ENCODE data around the gene CDC45.

Gene CDC45

DNA sequence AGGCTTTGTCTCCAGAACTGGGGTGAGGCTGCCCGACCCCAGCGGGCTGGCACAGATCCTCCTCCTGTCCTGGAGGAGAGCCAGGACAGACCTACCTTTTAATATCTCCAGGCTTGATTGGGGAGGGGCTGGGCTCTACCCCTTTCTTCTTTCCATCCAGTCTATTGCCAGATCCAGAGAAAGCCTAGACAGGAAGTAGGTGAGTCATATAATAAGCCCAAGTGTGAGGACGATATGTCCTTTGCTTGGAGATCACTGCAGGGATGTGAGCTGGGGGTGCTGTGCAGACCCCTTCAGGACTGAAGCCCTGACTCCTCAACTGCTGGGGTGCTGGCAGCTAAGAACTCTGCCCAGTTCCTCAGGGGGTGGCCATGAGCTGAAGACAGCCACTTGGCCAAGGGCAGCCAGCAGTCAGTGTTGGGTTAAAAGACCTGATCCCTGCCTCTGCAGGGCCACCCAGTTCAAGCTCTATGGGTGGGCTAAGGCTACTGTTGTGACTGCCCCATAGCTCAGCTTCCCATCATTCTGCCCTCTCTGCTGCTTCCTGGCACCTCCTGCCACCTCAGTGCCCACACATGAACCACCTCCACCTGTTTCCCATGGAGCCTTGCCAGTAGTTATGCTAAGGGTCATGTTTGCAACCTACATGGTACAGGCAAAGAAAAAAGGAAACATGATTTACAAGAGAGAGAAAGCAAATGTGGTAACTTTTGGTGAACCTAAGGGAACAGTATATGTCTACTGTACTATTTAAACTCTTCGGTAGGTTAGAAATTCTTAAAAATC is 23.9 kb upstream of the CDC45 start:
- H3K4me1 Mint-ChIP-seq = no peaks in the 10 kb centered on the region
- DNase-seq = no peak
- H3K27me3 Mint-ChIP-seq = no peaks in the 10 kb centered on the region
- no peak overlapping the region for H3K27ac Mint-ChIP-seq
- no peaks in the 10 kb centered on the region for H3K9me3 Mint-ChIP-seq
- no peak overlapping the region for H3K4me3 Mint-ChIP-seq
- CTCF ChIA-PET = no interaction called here
- peaks cover 54% of the 10 kb centered on the region for H3K36me3 Mint-ChIP-seq

DNA sequence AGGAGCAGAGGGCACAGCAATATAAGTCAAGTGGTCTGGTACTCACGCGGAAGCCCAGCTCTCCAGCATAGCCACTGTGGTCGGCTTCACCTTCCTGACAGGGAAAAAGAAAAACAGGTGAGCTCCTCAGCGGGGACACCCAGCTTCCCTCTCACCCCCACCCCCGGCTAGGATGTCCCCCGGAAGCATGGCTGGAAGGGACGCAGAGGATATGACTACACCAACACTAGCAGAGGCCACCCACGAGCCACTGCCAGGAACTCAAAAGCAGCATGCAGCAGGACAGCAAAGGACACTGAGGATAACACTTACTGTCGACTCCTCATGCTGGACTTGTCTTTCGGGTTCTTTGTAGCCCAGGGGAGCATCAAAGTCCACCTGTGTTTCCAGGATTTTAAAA is 23.2 kb upstream of the CDC45 start:
- Mint-ChIP-seq H3K4me1 (no peaks in the 10 kb centered on the region), H3K27ac (no peak overlapping the region)

DNA sequence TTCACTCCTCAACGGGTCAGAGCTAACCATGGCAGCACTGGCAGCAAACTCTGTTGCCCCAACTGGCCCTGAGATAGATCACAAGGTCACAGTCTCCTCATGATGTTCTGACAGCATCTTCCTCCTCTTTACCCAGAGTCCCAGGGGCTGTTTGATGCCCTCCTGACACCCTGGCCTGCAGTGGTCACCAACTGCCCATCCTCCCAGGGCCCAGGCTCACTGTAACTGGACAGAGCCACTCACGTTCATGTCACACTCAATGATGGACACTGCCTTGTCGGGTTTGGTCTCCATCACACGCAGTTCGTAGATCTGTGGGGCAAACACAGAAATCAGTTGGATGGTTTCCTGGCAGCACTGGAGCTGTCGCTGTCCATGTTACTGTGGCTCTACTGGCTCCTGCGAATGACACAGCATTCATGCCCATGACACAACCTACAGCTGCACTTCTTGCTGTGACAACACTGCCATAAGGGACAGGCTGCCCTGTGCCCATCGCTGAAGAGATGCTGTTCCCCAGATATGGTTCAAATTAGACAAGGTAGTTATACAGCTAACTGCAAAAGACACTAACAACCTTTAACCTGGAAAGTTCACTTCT is 21.8 kb upstream of the CDC45 start:
- Mint-ChIP-seq H3K4me3 (no peak overlapping the region), H3K27ac (no peak overlapping the region), H3K9me3 (no peaks in the 10 kb centered on the region), H3K4me1 (no peaks in the 10 kb centered on the region), H3K27me3 (no peaks in the 10 kb centered on the region), H3K36me3 (peaks cover 47% of the 10 kb centered on the region)
- no peak for DNase-seq
- CTCF ChIA-PET = no interaction called here

More for the DNA sequence above, 23.2 kb upstream of the CDC45 start:
- Mint-ChIP-seq H3K27me3 (no peaks in the 10 kb centered on the region), H3K4me3 (no peak overlapping the region), H3K9me3 (no peaks in the 10 kb centered on the region), H3K36me3 (peaks cover 55% of the 10 kb centered on the region)
- CTCF ChIA-PET = no interaction called here
- no peak for DNase-seq

DNA sequence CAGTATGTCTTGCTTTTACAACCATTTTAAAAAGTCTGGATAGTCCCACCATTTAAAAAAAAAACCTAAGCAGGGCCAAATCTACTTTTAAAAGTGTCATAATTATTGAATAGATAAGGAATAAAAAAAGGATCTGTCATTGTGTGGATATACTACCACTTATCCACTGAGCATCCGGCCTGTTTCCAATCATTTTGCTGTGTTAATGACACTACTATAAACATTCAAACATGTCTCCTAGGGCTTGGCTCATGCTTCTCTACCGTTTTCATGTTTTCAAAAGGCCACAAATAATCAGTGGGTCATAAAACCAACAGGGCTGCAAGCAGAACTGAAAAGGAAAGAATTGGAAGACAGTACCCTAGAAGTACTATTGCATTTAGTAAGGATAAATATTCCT is 19.7 kb upstream of the CDC45 start:
- Mint-ChIP-seq H3K4me1 (peaks cover 8% of the 10 kb centered on the region), H3K27ac (no peak overlapping the region), H3K9me3 (no peaks in the 10 kb centered on the region), H3K4me3 (no peak overlapping the region), H3K27me3 (no peaks in the 10 kb centered on the region), H3K36me3 (peaks cover 36% of the 10 kb centered on the region)
- CTCF ChIA-PET = no interaction called here
- DNase-seq = no peak

DNA sequence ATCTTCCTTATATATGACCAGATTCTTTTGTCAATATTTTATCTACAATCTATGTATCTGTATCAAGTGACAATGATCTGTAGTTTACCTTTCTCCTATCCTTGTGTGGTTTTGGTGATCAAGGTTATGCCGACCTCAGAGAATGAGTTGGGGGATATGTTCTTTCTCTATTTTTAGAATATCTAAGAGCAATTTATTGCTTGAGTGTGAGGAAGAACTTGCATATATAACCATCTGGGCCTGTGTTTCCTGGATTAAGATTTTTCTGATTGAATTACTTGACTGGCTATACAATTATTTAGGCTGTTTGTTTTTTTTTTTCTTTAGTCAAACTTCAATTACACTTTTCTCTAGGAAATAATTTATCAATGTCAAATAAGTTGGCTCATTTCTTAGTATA is 18.2 kb upstream of the CDC45 start:
- no peak for DNase-seq
- Mint-ChIP-seq H3K4me1 (peaks cover 14% of the 10 kb centered on the region), H3K27me3 (no peaks in the 10 kb centered on the region), H3K36me3 (peaks cover 32% of the 10 kb centered on the region), H3K27ac (no peak overlapping the region), H3K4me3 (no peak overlapping the region), H3K9me3 (no peaks in the 10 kb centered on the region)
- CTCF ChIA-PET = no interaction called here

DNA sequence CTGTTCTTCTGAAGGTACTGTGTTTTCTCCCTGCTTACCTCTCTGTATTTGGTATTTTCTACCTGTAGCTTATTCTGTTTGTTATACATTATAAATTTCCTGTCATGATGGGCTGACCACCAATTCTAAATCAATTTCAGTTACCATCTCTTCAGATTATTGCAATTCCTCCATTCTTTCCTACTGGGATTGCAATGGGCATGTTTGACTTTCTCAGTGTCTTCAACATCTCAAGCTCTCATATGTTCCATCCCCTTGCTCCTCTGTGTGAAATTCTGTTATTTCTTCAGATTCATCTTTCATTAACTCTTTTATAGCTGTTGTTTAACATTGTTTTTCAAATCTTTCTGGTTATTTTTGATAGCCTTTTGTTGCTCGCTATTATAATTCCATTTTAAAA is 16.7 kb upstream of the CDC45 start:
- Mint-ChIP-seq H3K4me3 (no peak overlapping the region), H3K27me3 (no peaks in the 10 kb centered on the region), H3K36me3 (peaks cover 39% of the 10 kb centered on the region), H3K9me3 (no peaks in the 10 kb centered on the region), H3K4me1 (peaks cover 14% of the 10 kb centered on the region), H3K27ac (no peak overlapping the region)
- DNase-seq = no peak
- CTCF ChIA-PET = interaction anchor here (0.9 kb wide), 1 partner anchor 14 kb away, joined by 4 read pairs; no protein-coding TSS in a partner anchor

DNA sequence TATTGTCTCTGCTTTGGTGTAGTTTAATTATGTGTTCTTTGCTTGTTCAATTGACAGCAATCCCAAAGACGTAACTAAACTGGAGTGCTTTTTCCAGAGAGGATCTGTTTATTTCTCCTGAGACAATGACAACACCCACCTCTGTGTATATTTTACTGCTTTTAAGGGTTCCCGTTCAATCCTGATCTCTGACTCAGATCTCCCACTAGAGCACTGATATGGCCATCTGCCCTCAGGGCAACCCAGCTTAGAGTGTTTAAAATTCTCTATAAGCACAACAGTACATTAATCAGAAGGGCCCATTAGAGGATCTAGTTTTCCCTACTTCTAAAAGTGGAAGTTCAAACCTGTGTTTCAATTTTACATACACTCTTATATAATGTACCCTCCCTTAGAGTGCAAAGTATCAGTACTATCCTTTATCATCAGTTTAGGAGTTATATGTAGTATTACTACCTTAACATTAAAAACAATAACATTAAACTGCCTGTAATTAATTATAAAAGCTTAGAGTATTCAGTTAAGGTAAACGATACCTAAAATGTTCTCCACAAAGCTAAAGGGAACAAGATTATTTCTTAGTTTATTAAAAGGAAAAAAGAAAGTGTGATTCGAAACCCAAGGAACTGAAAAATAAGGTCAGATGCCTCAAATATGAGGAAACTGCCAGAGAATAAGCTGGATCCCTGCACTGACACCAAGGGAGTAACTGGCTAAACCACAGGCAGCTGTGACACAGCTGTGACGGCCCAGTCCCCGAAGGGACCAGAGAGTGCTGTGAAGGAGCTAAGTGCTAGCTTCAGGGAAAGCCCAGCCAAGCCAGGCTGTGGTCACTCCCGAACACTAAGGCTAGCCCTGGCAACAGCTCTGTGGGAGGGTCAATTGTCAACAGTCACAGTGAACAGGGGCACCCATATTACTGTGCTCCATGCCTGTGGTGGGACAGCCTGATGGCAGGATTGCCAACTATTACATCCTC is 15.9 kb upstream of the CDC45 start:
- no peaks in the 10 kb centered on the region for H3K27me3 Mint-ChIP-seq
- H3K27ac Mint-ChIP-seq = peak overlapping the region; percentile 67
- no peaks in the 10 kb centered on the region for H3K9me3 Mint-ChIP-seq
- peaks cover 46% of the 10 kb centered on the region for H3K36me3 Mint-ChIP-seq
- CTCF ChIA-PET = interaction anchor here (0.9 to 2.2 kb wide), 2 partner anchors 14 kb away, joined by 4 to 8 read pairs; partner anchors contain the start of gene UFD1
- no peak overlapping the region for H3K4me3 Mint-ChIP-seq
- no peak for DNase-seq
- peaks cover 14% of the 10 kb centered on the region for H3K4me1 Mint-ChIP-seq

DNA sequence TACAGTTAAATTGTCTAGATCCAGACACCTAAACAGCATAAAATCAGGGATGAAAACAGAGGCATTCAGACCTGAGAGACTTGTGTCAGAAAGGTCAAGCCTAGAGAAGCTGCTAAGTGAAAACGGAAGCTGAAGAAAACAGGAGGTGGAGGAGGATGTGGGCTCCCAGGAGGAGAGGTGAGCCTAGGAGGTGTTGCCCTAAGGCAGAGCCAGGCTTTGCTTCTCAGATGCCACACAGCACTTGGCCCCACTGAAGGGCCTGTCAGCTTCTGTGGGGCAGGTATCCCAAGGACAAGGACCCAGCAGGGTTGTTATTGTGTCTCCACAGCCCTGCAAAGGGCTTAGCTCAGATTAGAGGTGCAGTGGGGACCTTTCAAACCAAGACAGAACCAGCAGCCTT is 15.2 kb upstream of the CDC45 start:
- Mint-ChIP-seq H3K27ac (peak overlapping the region; percentile 67), H3K36me3 (peaks cover 52% of the 10 kb centered on the region)

DNA sequence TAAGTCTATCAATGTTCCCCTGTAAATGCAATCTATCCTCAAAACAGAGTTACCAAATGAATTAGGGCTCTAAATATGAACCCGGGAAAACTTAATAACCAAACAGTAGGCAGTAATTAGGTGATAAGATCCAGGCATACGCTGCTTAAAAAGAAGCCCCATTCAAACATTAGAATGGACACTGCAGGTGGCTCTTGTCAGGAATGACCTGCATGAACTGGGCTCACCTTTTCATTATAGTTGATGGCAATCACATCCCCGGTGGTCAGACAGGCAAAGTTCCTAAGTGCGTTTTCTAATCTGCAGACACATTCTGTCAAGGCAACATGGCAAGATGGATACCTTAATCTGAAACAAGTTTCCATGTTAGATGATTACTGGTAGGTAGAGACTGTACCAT is 14.7 kb upstream of the CDC45 start:
- DNase-seq = no peak
- CTCF ChIA-PET = interaction anchor here (2.2 kb wide), 1 partner anchor 13 kb away, joined by 8 read pairs; the partner anchor contains the start of gene UFD1
- Mint-ChIP-seq H3K36me3 (peaks cover 55% of the 10 kb centered on the region), H3K27me3 (no peaks in the 10 kb centered on the region), H3K27ac (peak overlapping the region; percentile 67), H3K4me3 (no peak overlapping the region), H3K9me3 (no peaks in the 10 kb centered on the region), H3K4me1 (peaks cover 14% of the 10 kb centered on the region)

More for the DNA sequence above, 15.2 kb upstream of the CDC45 start:
- CTCF ChIA-PET = interaction anchor here (2.2 kb wide), 1 partner anchor 14 kb away, joined by 8 read pairs; the partner anchor contains the start of gene UFD1
- Mint-ChIP-seq H3K27me3 (no peaks in the 10 kb centered on the region), H3K9me3 (no peaks in the 10 kb centered on the region), H3K4me1 (peaks cover 14% of the 10 kb centered on the region), H3K4me3 (no peak overlapping the region)
- no peak for DNase-seq

DNA sequence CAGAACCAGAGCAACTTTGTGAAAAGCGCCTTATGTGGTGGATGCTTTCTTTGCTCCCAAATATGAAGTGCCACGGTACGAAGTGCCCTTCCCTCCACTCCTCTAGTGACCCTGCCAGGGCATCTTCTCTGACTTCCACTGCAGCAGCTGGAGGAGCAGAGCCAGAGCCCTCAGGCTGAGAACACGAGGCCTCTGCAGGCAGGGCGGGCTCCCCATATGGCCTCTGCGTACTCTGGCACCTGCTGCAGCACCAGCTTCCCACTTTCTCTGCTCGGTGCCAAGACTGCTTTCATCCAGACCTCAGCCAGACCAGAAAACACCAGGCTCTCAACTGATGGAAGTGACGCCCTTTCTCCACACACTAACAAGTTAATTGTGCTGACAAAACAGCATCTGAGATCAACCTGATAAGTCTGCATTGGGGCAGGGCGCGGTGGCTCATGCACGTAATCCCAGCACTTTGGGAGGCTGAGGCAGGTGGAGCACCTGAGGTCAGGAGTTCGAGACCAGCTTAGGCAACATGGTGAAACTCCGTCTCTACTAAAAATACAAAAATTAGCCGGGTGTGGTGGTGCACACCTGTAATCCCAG is 13.5 kb upstream of the CDC45 start:
- H3K4me3 Mint-ChIP-seq = no peak overlapping the region
- no peak for DNase-seq
- CTCF ChIA-PET = no interaction called here
- peaks cover 14% of the 10 kb centered on the region for H3K4me1 Mint-ChIP-seq
- H3K9me3 Mint-ChIP-seq = no peaks in the 10 kb centered on the region
- peaks cover 58% of the 10 kb centered on the region for H3K36me3 Mint-ChIP-seq
- H3K27ac Mint-ChIP-seq = no peak overlapping the region
- H3K27me3 Mint-ChIP-seq = no peaks in the 10 kb centered on the region

DNA sequence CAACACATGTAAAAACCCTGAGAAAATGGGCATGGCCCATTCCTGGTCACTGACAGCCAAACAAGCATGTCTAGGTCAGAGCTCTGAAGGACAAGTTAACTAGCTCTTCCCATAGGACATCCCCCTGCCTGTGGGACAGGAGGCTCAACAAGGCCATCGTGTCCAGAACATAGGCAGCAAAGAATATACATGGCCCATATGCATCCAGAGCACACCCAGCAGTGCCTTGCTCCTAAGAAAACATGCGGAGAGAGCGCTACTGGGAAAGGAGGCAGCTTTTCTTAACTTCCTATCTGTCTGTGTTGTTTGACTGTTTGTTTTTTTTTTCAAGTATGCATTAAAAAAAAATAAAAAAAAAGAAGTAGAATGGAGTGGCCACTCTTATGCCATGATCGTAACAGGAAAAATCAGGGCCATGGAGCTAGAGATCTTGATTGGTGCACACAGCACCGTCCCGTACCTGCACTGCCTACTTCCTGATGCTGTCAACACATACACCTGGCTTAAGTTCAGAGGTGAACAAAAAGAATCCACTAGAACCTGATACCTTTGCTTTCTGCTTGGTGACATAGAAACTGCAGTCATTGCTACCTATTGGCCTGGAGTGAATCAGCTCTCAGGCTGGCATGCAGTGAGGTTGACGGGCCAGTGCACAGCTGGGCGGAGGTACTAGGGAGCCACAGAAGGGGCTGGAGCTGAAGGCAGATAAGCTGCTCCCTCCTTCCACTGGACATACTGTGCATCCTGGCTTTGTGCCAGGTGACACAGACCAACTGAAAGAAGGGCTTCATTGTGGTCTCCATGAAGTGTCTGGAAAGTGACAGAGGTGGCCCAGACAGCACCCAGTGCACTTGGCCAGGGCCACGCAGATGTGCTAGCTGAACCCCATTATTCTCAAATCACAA is 12.6 kb upstream of the CDC45 start:
- no peak for DNase-seq
- no peak overlapping the region for H3K27ac Mint-ChIP-seq
- CTCF ChIA-PET = no interaction called here
- no peaks in the 10 kb centered on the region for H3K9me3 Mint-ChIP-seq
- no peak overlapping the region for H3K4me3 Mint-ChIP-seq
- H3K36me3 Mint-ChIP-seq = peaks cover 59% of the 10 kb centered on the region
- no peaks in the 10 kb centered on the region for H3K27me3 Mint-ChIP-seq
- H3K4me1 Mint-ChIP-seq = peaks cover 14% of the 10 kb centered on the region

DNA sequence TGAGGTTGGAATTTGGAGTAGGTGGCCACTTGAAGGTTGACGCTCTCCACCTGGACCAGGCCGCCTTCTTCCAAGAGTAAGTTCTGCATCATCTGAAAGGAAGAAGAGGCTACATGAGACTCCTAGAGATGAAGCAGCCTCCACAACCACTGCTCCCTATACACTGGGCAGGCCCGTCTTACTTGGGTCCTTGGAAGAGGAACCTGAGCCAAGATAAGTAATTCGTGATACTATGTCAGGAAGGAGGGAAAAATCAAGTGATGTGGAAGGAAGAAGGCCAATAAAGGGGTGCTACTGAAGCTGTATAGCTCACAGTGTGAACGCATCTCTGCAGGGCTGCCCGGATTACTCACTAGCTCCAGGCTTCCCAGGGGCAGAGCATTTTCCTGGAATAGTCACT is 11.8 kb upstream of the CDC45 start:
- CTCF ChIA-PET = no interaction called here
- DNase-seq = no peak
- no peak overlapping the region for H3K27ac Mint-ChIP-seq
- H3K36me3 Mint-ChIP-seq = peaks cover 56% of the 10 kb centered on the region
- no peak overlapping the region for H3K4me3 Mint-ChIP-seq
- H3K27me3 Mint-ChIP-seq = no peaks in the 10 kb centered on the region
- no peaks in the 10 kb centered on the region for H3K9me3 Mint-ChIP-seq
- peaks cover 14% of the 10 kb centered on the region for H3K4me1 Mint-ChIP-seq

DNA sequence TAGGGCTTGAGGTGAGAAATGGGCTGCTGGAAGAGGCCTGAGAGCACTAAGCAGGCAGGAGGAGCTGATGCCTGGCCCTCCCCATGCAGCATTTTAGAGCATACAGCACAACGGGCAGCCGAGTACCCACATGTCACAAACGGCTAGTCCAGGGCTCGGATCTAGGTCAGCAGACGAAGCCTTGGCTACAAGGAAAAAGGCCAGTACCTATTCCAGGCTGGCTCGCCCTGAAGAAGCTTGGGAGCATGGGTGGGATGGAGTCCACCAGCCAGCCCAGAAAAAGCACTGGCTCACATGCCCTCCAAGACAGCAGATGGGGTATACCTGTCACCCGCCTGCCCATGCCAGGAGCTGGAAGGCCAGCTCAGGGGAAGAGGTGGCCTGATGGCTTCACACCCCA is 10.3 kb upstream of the CDC45 start:
- Mint-ChIP-seq H3K4me3 (no peak overlapping the region), H3K9me3 (no peaks in the 10 kb centered on the region), H3K4me1 (peaks cover 12% of the 10 kb centered on the region), H3K27me3 (no peaks in the 10 kb centered on the region), H3K36me3 (peaks cover 64% of the 10 kb centered on the region), H3K27ac (no peak overlapping the region)
- DNase-seq = no peak
- CTCF ChIA-PET = interaction anchor here (1.1 to 1.9 kb wide), 2 partner anchors 8 to 18 kb away, joined by 3 to 4 read pairs; no protein-coding TSS in a partner anchor
